ENCODE measurements around the gene GPR55. TPM values are rescaled to one million over a fixed set of nuclear protein-coding genes. Genes with fewer than 3 reads are reported as not detected.

GPR55 gene
- total RNA-seq, 1 experiment from 2014 or later = not detected

DNA sequence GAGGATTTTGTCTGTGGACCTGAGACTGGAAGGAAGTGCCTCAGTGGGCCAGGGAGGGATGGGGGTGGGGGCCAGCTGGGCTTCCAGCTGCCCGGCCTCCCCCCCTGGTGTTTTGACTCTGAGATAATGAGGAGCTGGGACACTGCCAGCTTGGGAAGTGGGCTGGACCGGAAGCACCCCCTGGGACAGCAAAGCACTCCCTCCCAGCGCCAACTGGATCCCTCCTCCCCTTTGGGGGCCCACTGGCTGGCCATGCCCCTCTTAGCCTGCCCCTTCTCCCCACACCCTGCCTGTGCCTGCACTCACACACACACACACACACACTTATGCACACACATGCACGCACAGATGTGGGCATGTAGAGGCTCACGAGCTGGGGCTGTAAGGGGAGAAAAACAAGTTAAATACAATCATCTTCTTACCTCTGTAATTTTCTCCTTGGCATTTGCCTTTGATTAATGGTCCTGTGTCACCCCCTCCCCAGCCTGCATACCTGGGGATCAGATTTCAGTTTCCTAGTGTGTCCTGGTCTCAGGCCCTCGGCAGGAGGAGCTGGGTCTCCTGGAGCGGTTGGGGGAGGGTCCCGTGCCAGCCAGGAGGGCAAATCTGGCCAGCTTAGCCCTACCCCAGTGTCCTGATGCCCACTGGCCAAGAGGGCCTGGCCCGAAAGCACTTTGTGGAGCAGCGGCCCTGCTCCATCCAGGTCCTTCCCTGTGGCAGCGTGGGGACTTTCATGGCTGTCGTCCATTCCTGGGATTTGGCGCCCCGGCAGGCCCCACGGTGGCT is 56.7 kb downstream of the GPR55 start:
- Histone ChIP-seq H3K79me2 (ENCODE audit: insufficient read depth, low read length) (peaks cover 6% of the 10 kb centered on the region; the same call in 1 of the 2 replicates), H3K4me3 (replicated peaks in 1 of 2; ENCODE audit: low read depth in 1 of 2, low read length in 2 of 2) (no peak overlapping the region), H3K4me1 (ENCODE audit: control insufficient read depth in 1 of 2, insufficient read depth in 2 of 2, low read length in 2 of 2) (peaks cover 22 to 33% of the 10 kb centered on the region in 2 experiments), H2AFZ (ENCODE audit: low read depth, low read length, poor library complexity, severe bottlenecking) (no peak overlapping the region), H3K9ac (ENCODE audit: low read length) (no peak overlapping the region), H3K36me3 (ENCODE audit: control insufficient read depth in 1 of 2, insufficient read depth in 2 of 2, low read length in 2 of 2) (no peaks in the 10 kb centered on the region; a peak in 1 of 4 replicates), H4K20me1 (ENCODE audit: insufficient read depth) (no peaks in the 10 kb centered on the region), H3K27me3 (ENCODE audit: insufficient read depth, low read length) (no peaks in the 10 kb centered on the region), H3K9me3 (ENCODE audit: control insufficient read depth in 1 of 2, insufficient read depth in 1 of 2, low read depth in 1 of 2, low read length in 2 of 2) (no peaks in the 10 kb centered on the region), H3K9me2 (ENCODE audit: insufficient read depth) (no peaks in the 10 kb centered on the region), H3K4me2 (ENCODE audit: low read length) (no peak overlapping the region), H3K27ac (ENCODE audit: low read depth, low read length) (no peak overlapping the region)
- intact Hi-C loops (cut with micrococcal nuclease) = no loop called here
- ChIA-PET RAD21 (ENCODE audit: low non-redundant PET in 1 of 2, low total read pairs in 2 of 2, uncharacterized antibody in 2 of 2, unreplicated experiment in 2 of 2) (no interaction called here), POLR2A (no interaction called here), CTCF (no interaction called here)
- no peak for DNase-seq (ENCODE audit: low read depth, low spot score)
- no TSS peak for BruUV-seq (replicated peaks)
- TF ChIP-seq ZNF274 (IDR thresholded peaks at IDR 0.05; ENCODE audit: low read depth, low read length) (no peak), SP1 (IDR thresholded peaks at IDR 0.05; ENCODE audit: low read depth) (no peak), JUND (IDR thresholded peaks at IDR 0.05) (no peak), SIN3A (IDR thresholded peaks at IDR 0.05; ENCODE audit: low read depth) (no peak), YY1 (IDR thresholded peaks at IDR 0.05; ENCODE audit: extremely low read depth, insufficient replicate concordance, low read depth, low read length) (no peak), ZFX (IDR thresholded peaks at IDR 0.05) (no peak), ELF1 (IDR thresholded peaks at IDR 0.05; ENCODE audit: borderline replicate concordance, low read depth) (no peak), RAD21 (IDR thresholded peaks at IDR 0.05; ENCODE audit: low read depth) (no peak), EZH2 (IDR thresholded peaks at IDR 0.05) (no peak), FOSL1 (IDR thresholded peaks at IDR 0.05; ENCODE audit: low read depth) (no peak), TCF7L2 (IDR thresholded peaks at IDR 0.05; ENCODE audit: borderline replicate concordance, extremely low read depth, insufficient read depth, insufficient read length) (no peak), POLR2A (IDR thresholded peaks at IDR 0.05; ENCODE audit: borderline replicate concordance, extremely low read depth, insufficient read depth, insufficient read length) (no peak), CEBPB (IDR thresholded peaks at IDR 0.05; ENCODE audit: low read depth) (no peak)
- TF ChIP-seq, protein P1, sequence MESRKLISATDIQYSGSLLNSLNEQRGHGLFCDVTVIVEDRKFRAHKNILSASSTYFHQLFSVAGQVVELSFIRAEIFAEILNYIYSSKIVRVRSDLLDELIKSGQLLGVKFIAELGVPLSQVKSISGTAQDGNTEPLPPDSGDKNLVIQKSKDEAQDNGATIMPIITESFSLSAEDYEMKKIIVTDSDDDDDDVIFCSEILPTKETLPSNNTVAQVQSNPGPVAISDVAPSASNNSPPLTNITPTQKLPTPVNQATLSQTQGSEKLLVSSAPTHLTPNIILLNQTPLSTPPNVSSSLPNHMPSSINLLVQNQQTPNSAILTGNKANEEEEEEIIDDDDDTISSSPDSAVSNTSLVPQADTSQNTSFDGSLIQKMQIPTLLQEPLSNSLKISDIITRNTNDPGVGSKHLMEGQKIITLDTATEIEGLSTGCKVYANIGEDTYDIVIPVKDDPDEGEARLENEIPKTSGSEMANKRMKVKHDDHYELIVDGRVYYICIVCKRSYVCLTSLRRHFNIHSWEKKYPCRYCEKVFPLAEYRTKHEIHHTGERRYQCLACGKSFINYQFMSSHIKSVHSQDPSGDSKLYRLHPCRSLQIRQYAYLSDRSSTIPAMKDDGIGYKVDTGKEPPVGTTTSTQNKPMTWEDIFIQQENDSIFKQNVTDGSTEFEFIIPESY (IDR thresholded peaks at IDR 0.05; ENCODE audit: extremely low read depth, insufficient replicate concordance, low read length) = no peak
- TF ChIP-seq, protein P2, sequence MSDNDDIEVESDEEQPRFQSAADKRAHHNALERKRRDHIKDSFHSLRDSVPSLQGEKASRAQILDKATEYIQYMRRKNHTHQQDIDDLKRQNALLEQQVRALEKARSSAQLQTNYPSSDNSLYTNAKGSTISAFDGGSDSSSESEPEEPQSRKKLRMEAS (IDR thresholded peaks at IDR 0.05) = no peak
- TF ChIP-seq, protein P3, sequence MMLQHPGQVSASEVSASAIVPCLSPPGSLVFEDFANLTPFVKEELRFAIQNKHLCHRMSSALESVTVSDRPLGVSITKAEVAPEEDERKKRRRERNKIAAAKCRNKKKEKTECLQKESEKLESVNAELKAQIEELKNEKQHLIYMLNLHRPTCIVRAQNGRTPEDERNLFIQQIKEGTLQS (IDR thresholded peaks at IDR 0.05) = no peak
- no peak for ATAC-seq

Measured in HCT116 (cell line).